ENCODE measurements around the gene RBM20.

RBM20 gene

GRCh38 chr10:110792476-110793125 lies 148.5 kb downstream of the RBM20 start:
- FAIRE-seq: no peak

DNA sequence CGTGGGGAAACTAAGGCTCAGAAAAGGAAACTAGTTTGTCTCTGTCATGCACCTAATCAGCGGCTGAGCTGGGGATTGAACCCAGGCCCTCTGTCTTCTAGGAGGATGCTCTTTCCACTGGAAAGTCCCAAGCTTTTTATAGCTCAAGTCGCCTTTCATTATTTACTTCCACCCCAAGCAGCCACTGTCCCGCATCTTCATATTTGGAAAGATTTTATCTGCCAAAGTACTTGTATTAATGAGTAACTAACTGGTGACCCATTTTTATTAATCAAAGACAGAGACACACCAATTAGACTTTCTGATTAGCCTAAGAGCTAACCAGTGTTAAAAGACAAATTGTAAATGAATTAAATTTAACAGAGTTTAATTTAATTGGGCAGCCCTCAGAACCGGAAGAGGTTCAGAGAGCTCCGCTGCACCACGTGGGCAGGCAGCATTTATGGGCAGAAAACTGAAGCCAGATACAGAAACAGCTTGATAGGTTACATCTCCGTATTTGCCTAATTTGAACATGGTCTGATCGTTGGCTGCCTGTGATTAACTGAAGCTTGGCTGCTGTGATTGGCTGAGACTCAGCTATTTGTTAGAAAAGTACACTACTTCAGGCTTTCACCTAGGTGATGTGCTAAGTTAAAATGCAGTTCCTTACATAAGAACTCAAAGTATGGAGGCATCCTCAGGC lies 149.1 kb downstream of the RBM20 start:
- no peak for FAIRE-seq

GRCh38 chr10:110793886-110794285 lies 149.8 kb downstream of the RBM20 start:
- FAIRE-seq: no peak

GRCh38 chr10:110794808-110795207 lies 150.7 kb downstream of the RBM20 start:
- FAIRE-seq: no peak

DNA sequence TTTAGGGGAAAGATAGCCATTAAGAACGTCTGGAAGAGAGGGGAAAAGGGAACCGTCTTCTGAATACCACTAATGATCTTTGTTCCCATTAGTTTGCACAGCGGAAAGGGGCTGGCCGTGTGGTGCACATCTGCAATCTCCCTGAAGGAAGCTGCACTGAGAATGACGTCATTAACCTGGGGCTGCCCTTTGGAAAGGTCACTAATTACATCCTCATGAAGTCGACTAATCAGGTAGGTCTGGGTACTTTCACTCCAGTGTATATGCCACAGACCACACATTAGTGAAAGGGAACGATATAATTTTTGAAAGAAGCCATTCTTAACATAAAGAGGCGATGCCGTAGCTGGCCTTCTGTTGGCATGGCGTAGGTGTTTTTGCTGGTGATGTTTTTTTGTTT lies 153.3 kb downstream of the RBM20 start:
- no peak for FAIRE-seq

- no peak for FAIRE-seq
Measured at GRCh38 chr10:110798340-110798739, 154.2 kb downstream of the RBM20 start.

DNA sequence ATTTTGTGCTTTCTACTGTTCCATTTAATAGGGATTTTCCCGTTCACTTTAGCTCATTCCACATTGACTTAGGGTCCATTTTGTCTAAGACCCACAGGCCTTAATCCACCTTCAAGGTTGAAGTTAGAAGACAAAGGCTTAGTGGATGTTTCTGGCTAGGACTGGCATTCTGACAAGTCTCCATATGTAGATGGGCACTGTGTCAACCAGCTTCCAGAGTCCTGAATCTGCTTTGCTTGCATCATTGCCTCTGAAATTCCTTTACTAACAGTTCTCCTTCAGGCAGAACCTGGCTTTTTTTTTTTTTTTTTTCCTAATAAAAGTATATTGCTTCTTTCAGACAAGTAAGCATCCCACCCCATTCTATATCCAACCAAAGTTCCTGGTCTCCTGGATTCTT lies 158.0 kb downstream of the RBM20 start:
- FAIRE-seq: no peak

GRCh38 chr10:110802551-110803238 lies 158.6 kb downstream of the RBM20 start:
- peak; percentile 6 for FAIRE-seq

- FAIRE-seq: no peak
Measured at GRCh38 chr10:110803239-110803749, 159.2 kb downstream of the RBM20 start.

- FAIRE-seq: no peak
Measured at GRCh38 chr10:110803830-110804338, 159.7 kb downstream of the RBM20 start.

DNA sequence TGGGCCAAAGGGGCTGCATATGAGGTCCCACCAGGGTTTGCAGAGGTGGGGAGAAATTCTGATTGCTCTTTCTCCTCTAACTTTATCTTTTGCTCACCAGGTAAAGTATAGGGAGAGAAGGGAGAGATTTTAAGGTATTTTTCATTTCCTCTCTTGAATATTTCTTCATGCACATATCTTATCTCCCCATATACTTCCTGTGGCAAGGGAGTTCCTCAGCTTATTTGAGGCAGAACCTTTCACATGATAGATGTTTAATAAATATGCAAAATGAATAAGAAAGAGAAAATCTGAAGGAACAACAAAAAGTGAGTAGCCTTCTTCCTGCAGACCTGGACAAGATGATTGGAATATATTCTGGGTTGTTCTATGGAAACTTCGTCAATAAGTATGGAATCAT lies 160.2 kb downstream of the RBM20 start:
- no peak for FAIRE-seq

DNA sequence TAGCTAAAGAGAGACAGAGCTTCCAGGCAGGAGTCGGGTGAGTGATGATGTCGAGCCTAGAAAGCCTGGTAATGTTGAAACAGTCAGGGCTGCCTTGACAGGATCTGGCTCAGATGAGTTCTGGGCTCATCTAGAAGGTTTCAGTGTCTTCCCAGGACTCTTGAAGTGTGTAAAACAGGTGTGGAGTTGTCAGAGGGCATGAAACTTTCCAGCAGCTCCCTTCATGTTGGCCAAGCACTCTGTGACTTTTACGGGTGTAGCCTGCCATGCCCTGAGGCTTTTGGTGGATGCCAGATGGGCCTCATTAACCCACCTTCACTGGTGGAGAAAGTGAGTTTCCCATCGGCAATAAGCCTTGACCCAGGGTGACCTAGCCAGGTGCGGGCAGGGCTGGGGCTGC lies 161.2 kb downstream of the RBM20 start:
- FAIRE-seq: no peak

- no peak for FAIRE-seq
Measured at GRCh38 chr10:110806335-110806734, 162.2 kb downstream of the RBM20 start.

DNA sequence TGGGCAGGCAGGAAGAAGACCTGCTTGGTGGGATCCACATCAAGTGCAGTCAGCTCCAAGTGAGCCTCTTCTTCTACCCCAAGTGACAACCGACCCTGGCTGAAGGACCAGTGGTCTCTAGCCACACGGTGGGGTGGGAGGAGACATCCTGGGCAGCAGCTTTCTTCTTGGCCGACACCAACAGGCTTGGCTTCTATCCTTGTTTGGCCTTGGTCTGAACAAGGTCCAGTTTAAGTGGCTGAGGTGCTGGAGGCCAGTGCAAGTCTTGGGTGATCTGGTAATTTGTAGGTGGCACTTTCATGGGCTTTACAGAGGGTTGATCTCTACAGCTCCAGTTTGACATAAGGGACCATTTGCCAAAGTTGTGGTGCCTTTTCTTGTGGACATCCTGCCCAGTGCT lies 164.0 kb downstream of the RBM20 start:
- FAIRE-seq: no peak

GRCh38 chr10:110808615-110809014 lies 164.5 kb downstream of the RBM20 start:
- FAIRE-seq: no peak

- no peak for FAIRE-seq
Measured at GRCh38 chr10:110810625-110811024, 166.5 kb downstream of the RBM20 start.

- no peak for FAIRE-seq
Measured at GRCh38 chr10:110811791-110812581, 167.8 kb downstream of the RBM20 start.

- no peak for FAIRE-seq
Measured at GRCh38 chr10:110812583-110812982, 168.4 kb downstream of the RBM20 start.

- no peak for FAIRE-seq
Measured at GRCh38 chr10:110813743-110814472, 169.8 kb downstream of the RBM20 start.

DNA sequence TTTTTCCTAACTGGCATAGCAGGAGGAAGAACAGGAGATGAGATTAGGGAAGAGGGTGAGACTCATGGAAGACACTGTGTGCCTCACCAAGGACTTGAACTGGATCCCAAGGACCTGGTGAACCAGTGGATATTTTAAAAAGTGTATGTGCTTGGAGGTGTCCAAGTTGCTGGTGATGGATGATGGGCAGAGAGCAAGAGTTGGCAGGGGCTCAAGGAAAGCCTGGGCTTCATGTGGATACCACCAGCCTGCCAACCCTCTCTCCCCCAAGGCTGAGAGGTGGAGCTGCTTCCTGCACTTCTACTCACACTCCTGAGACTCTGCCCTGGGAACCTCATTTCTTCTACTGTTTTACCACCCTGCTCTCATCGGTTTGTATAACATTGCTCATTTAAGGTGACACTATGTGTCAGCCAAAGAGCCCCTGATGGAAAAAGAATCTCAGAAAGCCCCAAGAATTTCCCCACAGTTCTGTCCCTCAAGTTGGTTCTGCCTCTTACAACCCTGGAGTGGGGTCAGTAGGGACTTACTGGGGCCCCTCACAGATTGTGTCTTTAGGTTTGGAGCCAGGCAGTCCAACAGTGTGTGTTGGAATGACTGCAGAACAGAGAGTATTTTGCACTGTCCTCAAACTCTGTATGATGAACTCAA lies 171.3 kb downstream of the RBM20 start:
- no peak for FAIRE-seq

GRCh38 chr10:110817614-110818013 lies 173.5 kb downstream of the RBM20 start:
- FAIRE-seq: no peak

All from G401.6 (cell line).